HUES64 (cell line): ENCODE data around the gene EEFSEC.

Experiments
- H3K27ac ChIP-seq: 2 replicates; pipeline ENCODE4 v1.7.0; 2013; ENCODE audit warnings: low read depth, low read length, inconsistent platforms
- H3K27me3 ChIP-seq: 2 replicates; pipeline ENCODE4 v1.6.1; 2013; ENCODE audit warnings: mild to moderate bottlenecking, low read length; ENCODE audit not compliant: insufficient read depth
- H3K36me3 ChIP-seq: 2 replicates; pipeline ENCODE4 v1.6.1; 2013; ENCODE audit warnings: mild to moderate bottlenecking, low read length; ENCODE audit not compliant: insufficient read depth
- H3K4me1 ChIP-seq: 2 replicates; pipeline ENCODE4 v1.6.1; 2013; ENCODE audit warnings: mild to moderate bottlenecking, low read length, moderate library complexity; ENCODE audit not compliant: insufficient read depth
- H3K4me3 ChIP-seq: 2 replicates; pipeline ENCODE4 v1.5.1; 2013; ENCODE audit warnings: mild to moderate bottlenecking, low read length, moderate library complexity
- H3K9ac ChIP-seq: 2 replicates; pipeline ENCODE4 v1.6.1; 2013; ENCODE audit warnings: mild to moderate bottlenecking, low read depth, low read length
- H3K9me3 ChIP-seq: 2 replicates; pipeline ENCODE4 v1.6.1; 2013; ENCODE audit warnings: low read depth, low read length; ENCODE audit not compliant: insufficient read depth
- WGBS: fragments of 150-250, 120-280 bp; methylation state at CpG from one replicate; pipeline ENCODE4 v1.1.7; 2013; ENCODE audit warnings: missing lambda C conversion rate; 5-methylcytosine and 5-hydroxymethylcytosine counted together

Gene EEFSEC

DNA sequence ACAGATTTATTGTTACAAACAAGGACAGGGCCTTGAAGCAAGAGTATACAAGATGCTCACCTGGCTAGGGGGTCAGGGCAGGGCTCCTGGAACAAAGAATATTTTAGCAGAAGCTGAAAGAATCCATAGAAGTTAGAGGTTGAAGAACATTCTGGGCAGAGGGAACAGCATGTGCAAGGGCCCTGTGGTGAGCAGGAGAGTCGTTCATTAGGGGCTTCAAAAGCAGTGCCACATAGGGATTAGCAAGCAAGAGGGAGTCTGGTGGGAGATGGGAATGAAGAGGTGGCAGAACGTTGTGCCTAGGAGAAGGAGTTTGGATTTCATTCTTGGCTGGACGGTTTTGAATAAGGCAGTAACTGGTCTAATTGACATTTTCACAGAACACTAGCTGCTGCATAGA is 290.5 kb downstream of the EEFSEC start:
- Histone ChIP-seq H3K27me3 (peaks cover 12% of the 10 kb centered on the region; the same call in 1 of the 2 replicates), H3K4me3 (no peak overlapping the region), H3K36me3 (no peaks in the 10 kb centered on the region), H3K27ac (no peak overlapping the region), H3K9me3 (no peaks in the 10 kb centered on the region), H3K4me1 (no peaks in the 10 kb centered on the region), H3K9ac (no peak overlapping the region)
- 77% methylated on average over 3 of the region's 3 CpGs for WGBS

DNA sequence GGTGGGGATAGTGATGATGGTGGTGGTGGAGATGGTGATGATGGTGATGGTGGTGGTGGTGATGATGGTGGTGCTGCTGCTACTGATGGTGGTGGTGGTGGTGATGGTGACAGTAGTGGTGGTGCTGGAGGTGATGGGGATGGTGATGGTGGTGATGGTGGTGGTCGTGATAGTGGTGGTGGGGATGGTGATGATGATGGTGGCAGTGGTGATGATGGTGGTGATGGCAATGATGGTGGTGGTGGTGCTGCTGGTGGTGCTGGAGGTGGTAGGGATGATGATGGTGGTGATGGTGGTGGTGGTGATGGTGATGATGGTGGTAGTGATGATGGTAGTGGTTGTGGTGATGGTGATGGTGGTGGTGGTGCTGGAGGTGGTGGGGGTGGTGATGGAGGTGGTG is 292.1 kb downstream of the EEFSEC start:
- H3K27me3 ChIP-seq, result peaks cover 7% of the 10 kb centered on the region; the same call in 1 of the 2 replicates
- no peak overlapping the region for H3K27ac ChIP-seq
- 82% methylated on average over 1 of the region's 1 CpG for WGBS
- H3K9ac ChIP-seq, result no peak overlapping the region
- no peak overlapping the region for H3K4me3 ChIP-seq
- no peaks in the 10 kb centered on the region for H3K4me1 ChIP-seq
- H3K9me3 ChIP-seq, result no peaks in the 10 kb centered on the region
- H3K36me3 ChIP-seq, result no peaks in the 10 kb centered on the region

GRCh38 chr3:128446821-128447220 is 293.5 kb downstream of the EEFSEC start:
- WGBS, result no CpG with 5 or more reads among the region's 1 CpG

GRCh38 chr3:128447561-128448013 is 294.3 kb downstream of the EEFSEC start:
- Histone ChIP-seq H3K4me1 (no peaks in the 10 kb centered on the region), H3K4me3 (no peak overlapping the region), H3K9ac (no peak overlapping the region), H3K27ac (no peak overlapping the region), H3K36me3 (no peaks in the 10 kb centered on the region), H3K27me3 (0 out of 2 replicates have a peak, but pooled peaks cover 4% of the 10 kb centered on the region), H3K9me3 (no peaks in the 10 kb centered on the region)
- WGBS, result 91% methylated on average over 3 of the region's 3 CpGs

More at GRCh38 chr3:128446821-128447220, 293.5 kb downstream of the EEFSEC start:
- no peak overlapping the region for H3K27ac ChIP-seq
- no peaks in the 10 kb centered on the region for H3K4me1 ChIP-seq
- H3K4me3 ChIP-seq, result no peak overlapping the region
- no peaks in the 10 kb centered on the region for H3K9me3 ChIP-seq
- no peak overlapping the region for H3K9ac ChIP-seq
- no peaks in the 10 kb centered on the region for H3K36me3 ChIP-seq
- H3K27me3 ChIP-seq, result 0 out of 2 replicates have a peak, but pooled peaks cover 4% of the 10 kb centered on the region

- Histone ChIP-seq H3K9me3 (no peaks in the 10 kb centered on the region), H3K9ac (no peak overlapping the region), H3K27me3 (0 out of 2 replicates have a peak, but pooled peaks cover 3% of the 10 kb centered on the region), H3K36me3 (no peaks in the 10 kb centered on the region), H3K27ac (no peak overlapping the region), H3K4me3 (no peak overlapping the region), H3K4me1 (no peaks in the 10 kb centered on the region)
- 76% methylated on average over 6 of the region's 6 CpGs for WGBS
Observed at GRCh38 chr3:128448491-128448890, 295.2 kb downstream of the EEFSEC start.

GRCh38 chr3:128449111-128449638 is 295.9 kb downstream of the EEFSEC start:
- Histone ChIP-seq H3K9ac (no peak overlapping the region), H3K4me3 (no peak overlapping the region), H3K36me3 (no peaks in the 10 kb centered on the region), H3K27me3 (no peaks in the 10 kb centered on the region), H3K27ac (no peak overlapping the region), H3K9me3 (no peaks in the 10 kb centered on the region), H3K4me1 (no peaks in the 10 kb centered on the region)
- WGBS, result 92% methylated on average over 6 of the region's 6 CpGs

- Histone ChIP-seq H3K36me3 (no peaks in the 10 kb centered on the region), H3K4me3 (no peak overlapping the region), H3K27ac (no peak overlapping the region), H3K9me3 (no peaks in the 10 kb centered on the region), H3K27me3 (peaks cover 6% of the 10 kb centered on the region; the same call in 1 of the 2 replicates), H3K9ac (no peak overlapping the region), H3K4me1 (no peaks in the 10 kb centered on the region)
- 91% methylated on average over 9 of the region's 9 CpGs for WGBS
Observed at GRCh38 chr3:128452120-128452519, 298.8 kb downstream of the EEFSEC start.

GRCh38 chr3:128452678-128453275 is 299.5 kb downstream of the EEFSEC start:
- peaks cover 6% of the 10 kb centered on the region; the same call in 1 of the 2 replicates for H3K27me3 ChIP-seq
- no peak overlapping the region for H3K9ac ChIP-seq
- H3K9me3 ChIP-seq, result no peaks in the 10 kb centered on the region
- no peak overlapping the region for H3K27ac ChIP-seq
- no peaks in the 10 kb centered on the region for H3K36me3 ChIP-seq
- no peaks in the 10 kb centered on the region for H3K4me1 ChIP-seq
- H3K4me3 ChIP-seq, result no peak overlapping the region
- WGBS, result 88% methylated on average over 21 of the region's 21 CpGs

- H3K9ac ChIP-seq, result no peak overlapping the region
- no peak overlapping the region for H3K27ac ChIP-seq
- H3K4me1 ChIP-seq, result no peaks in the 10 kb centered on the region
- no peaks in the 10 kb centered on the region for H3K9me3 ChIP-seq
- peaks cover 6% of the 10 kb centered on the region; the same call in 1 of the 2 replicates for H3K27me3 ChIP-seq
- no peak overlapping the region for H3K4me3 ChIP-seq
- 91% methylated on average over 21 of the region's 21 CpGs for WGBS
- H3K36me3 ChIP-seq, result no peaks in the 10 kb centered on the region
Observed at GRCh38 chr3:128453501-128454309, 300.4 kb downstream of the EEFSEC start.

GRCh38 chr3:128454310-128454618 is 301.0 kb downstream of the EEFSEC start:
- no peaks in the 10 kb centered on the region for H3K36me3 ChIP-seq
- H3K27ac ChIP-seq, result no peak overlapping the region
- no peaks in the 10 kb centered on the region for H3K4me1 ChIP-seq
- H3K4me3 ChIP-seq, result no peak overlapping the region
- 84% methylated on average over 2 of the region's 2 CpGs for WGBS
- no peak overlapping the region for H3K9ac ChIP-seq
- H3K9me3 ChIP-seq, result no peaks in the 10 kb centered on the region
- H3K27me3 ChIP-seq, result peaks cover 6% of the 10 kb centered on the region; the same call in 1 of the 2 replicates

- H3K27me3 ChIP-seq, result peaks cover 8% of the 10 kb centered on the region; the same call in 1 of the 2 replicates
- no peaks in the 10 kb centered on the region for H3K36me3 ChIP-seq
- no peak overlapping the region for H3K9ac ChIP-seq
- H3K27ac ChIP-seq, result no peak overlapping the region
- no peaks in the 10 kb centered on the region for H3K4me1 ChIP-seq
- 74% methylated on average over 5 of the region's 5 CpGs for WGBS
- H3K9me3 ChIP-seq, result no peaks in the 10 kb centered on the region
- H3K4me3 ChIP-seq, result no peak overlapping the region
Observed at GRCh38 chr3:128455116-128455515, 301.8 kb downstream of the EEFSEC start.
